ENCODE measurements around the gene CC2D2B. TPM values are rescaled to one million over a fixed set of nuclear protein-coding genes. Genes with fewer than 3 reads are reported as not detected.

Gene CC2D2B
- total RNA-seq, 1 experiment from 2014 or later: 0.21 TPM

DNA sequence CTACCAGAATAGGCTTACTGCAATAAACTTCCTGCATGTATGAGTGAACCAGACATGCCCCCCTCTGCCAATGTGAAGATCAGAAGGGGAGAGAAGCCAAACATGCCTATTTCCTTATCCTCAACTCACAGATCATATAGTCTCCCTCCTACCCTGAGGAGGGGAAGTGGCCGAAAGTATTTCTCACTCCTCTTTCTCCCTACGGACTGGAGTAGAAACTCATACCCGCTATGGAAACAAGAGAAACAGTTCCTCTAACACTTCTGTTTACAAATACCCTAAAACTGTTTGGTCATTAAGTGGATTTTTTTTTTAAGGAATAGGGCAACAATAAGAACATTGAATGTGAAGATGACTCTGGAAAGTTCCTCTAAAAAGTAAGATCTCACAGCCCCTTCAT lies 167.0 kb downstream of the CC2D2B start:
- DNase-seq (ENCODE audit: low read depth, low spot score): no peak
- in situ Hi-C loops (cut with HindIII; ENCODE audit: low pct_unique_long_range_greater_than_20kb, low sequenced_read_pairs): no loop called here
- intact Hi-C loops (cut with micrococcal nuclease; ENCODE audit: unreplicated experiment): no loop called here
- Histone ChIP-seq H3K27ac (ENCODE audit: low read length) (no peak overlapping the region), H3K4me3 (ENCODE audit: low read depth in 2 of 2, low read length in 2 of 2) (no peak overlapping the region), H3K9me3 (ENCODE audit: control insufficient read depth, insufficient read depth, low read depth, low read length) (no peaks in the 10 kb centered on the region), H3K27me3 (ENCODE audit: control insufficient read depth, insufficient read depth, low read length) (no peaks in the 10 kb centered on the region), H3K4me1 (ENCODE audit: control insufficient read depth, insufficient read depth, low read length) (no peaks in the 10 kb centered on the region), H3K36me3 (ENCODE audit: control insufficient read depth, insufficient read depth, low read length) (no peaks in the 10 kb centered on the region)
- TF ChIP-seq, protein P1, sequence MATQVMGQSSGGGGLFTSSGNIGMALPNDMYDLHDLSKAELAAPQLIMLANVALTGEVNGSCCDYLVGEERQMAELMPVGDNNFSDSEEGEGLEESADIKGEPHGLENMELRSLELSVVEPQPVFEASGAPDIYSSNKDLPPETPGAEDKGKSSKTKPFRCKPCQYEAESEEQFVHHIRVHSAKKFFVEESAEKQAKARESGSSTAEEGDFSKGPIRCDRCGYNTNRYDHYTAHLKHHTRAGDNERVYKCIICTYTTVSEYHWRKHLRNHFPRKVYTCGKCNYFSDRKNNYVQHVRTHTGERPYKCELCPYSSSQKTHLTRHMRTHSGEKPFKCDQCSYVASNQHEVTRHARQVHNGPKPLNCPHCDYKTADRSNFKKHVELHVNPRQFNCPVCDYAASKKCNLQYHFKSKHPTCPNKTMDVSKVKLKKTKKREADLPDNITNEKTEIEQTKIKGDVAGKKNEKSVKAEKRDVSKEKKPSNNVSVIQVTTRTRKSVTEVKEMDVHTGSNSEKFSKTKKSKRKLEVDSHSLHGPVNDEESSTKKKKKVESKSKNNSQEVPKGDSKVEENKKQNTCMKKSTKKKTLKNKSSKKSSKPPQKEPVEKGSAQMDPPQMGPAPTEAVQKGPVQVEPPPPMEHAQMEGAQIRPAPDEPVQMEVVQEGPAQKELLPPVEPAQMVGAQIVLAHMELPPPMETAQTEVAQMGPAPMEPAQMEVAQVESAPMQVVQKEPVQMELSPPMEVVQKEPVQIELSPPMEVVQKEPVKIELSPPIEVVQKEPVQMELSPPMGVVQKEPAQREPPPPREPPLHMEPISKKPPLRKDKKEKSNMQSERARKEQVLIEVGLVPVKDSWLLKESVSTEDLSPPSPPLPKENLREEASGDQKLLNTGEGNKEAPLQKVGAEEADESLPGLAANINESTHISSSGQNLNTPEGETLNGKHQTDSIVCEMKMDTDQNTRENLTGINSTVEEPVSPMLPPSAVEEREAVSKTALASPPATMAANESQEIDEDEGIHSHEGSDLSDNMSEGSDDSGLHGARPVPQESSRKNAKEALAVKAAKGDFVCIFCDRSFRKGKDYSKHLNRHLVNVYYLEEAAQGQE (IDR thresholded peaks at IDR 0.05; ENCODE audit: insufficient read depth in 1 of 2, low read depth in 2 of 2, low read length in 1 of 2): no peak
- TF ChIP-seq SIN3A (IDR thresholded peaks at IDR 0.05; ENCODE audit: borderline replicate concordance, insufficient read depth, low read depth, low read length): no peak
- no peak for TF ChIP-seq TCF7L2 (IDR thresholded peaks at IDR 0.05; ENCODE audit: low read depth, low read length)
- TF ChIP-seq POLR2AphosphoS5 (IDR thresholded peaks at IDR 0.05; ENCODE audit: low read depth, low read length): no peak
- TF ChIP-seq, protein P2, sequence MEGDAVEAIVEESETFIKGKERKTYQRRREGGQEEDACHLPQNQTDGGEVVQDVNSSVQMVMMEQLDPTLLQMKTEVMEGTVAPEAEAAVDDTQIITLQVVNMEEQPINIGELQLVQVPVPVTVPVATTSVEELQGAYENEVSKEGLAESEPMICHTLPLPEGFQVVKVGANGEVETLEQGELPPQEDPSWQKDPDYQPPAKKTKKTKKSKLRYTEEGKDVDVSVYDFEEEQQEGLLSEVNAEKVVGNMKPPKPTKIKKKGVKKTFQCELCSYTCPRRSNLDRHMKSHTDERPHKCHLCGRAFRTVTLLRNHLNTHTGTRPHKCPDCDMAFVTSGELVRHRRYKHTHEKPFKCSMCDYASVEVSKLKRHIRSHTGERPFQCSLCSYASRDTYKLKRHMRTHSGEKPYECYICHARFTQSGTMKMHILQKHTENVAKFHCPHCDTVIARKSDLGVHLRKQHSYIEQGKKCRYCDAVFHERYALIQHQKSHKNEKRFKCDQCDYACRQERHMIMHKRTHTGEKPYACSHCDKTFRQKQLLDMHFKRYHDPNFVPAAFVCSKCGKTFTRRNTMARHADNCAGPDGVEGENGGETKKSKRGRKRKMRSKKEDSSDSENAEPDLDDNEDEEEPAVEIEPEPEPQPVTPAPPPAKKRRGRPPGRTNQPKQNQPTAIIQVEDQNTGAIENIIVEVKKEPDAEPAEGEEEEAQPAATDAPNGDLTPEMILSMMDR (IDR thresholded peaks at IDR 0.05): no peak
- ATAC-seq: no peak
- BruUV-seq (replicated peaks): no TSS peak
- ChIA-PET CTCF (no interaction called here), POLR2A (interaction anchor here (0.5 kb wide), 1 partner anchor 298 kb away, joined by 3 read pairs; no protein-coding TSS in a partner anchor)

DNA sequence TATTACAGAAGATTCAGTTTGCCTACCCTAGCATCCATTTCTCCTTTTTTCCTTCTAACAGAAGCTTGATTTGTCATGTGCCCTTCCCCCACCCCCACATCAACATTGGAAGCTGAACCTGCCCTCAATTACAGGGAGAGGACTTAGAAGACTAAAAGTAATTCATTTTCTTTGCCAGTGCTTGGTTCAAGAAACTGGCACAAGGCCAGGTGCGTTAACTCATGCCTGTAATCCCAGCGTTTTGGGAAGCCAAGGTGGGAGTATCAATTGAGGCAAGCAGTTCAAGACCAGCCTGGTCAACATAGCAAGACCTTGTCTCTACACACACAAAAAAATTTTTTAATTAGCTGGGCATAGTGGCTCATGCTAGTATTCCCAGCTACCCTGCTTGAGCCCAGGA lies 168.2 kb downstream of the CC2D2B start:
- Histone ChIP-seq H3K9me3 (ENCODE audit: control insufficient read depth, insufficient read depth, low read depth, low read length) (no peaks in the 10 kb centered on the region), H3K36me3 (ENCODE audit: control insufficient read depth, insufficient read depth, low read length) (no peaks in the 10 kb centered on the region), H3K27me3 (ENCODE audit: control insufficient read depth, insufficient read depth, low read length) (no peaks in the 10 kb centered on the region), H3K4me1 (ENCODE audit: control insufficient read depth, insufficient read depth, low read length) (no peaks in the 10 kb centered on the region), H3K4me3 (ENCODE audit: low read depth in 2 of 2, low read length in 2 of 2) (no peak overlapping the region), H3K27ac (ENCODE audit: low read length) (no peak overlapping the region)
- intact Hi-C loops (cut with micrococcal nuclease; ENCODE audit: unreplicated experiment): no loop called here
- CTCF ChIA-PET: no interaction called here
- POLR2A ChIA-PET: no interaction called here
- BruUV-seq (replicated peaks): no TSS peak
- no peak for DNase-seq (ENCODE audit: low read depth, low spot score)
- in situ Hi-C loops (cut with HindIII; ENCODE audit: low pct_unique_long_range_greater_than_20kb, low sequenced_read_pairs): no loop called here
- ATAC-seq: no peak
- no peak for TF ChIP-seq POLR2AphosphoS5 (IDR thresholded peaks at IDR 0.05; ENCODE audit: low read depth, low read length)
- TF ChIP-seq, protein P2 (IDR thresholded peaks at IDR 0.05): no peak
- no peak for TF ChIP-seq SIN3A (IDR thresholded peaks at IDR 0.05; ENCODE audit: borderline replicate concordance, insufficient read depth, low read depth, low read length)
- TF ChIP-seq, protein P1 (IDR thresholded peaks at IDR 0.05; ENCODE audit: insufficient read depth in 1 of 2, low read depth in 2 of 2, low read length in 1 of 2): no peak
- no peak for TF ChIP-seq TCF7L2 (IDR thresholded peaks at IDR 0.05; ENCODE audit: low read depth, low read length)

Measured in Panc1 (cell line).